Bronchial epithelial cell (primary cell): ENCODE data around the gene CLIC3. TPM values are rescaled to one million over a fixed set of nuclear protein-coding genes. Genes with fewer than 3 reads are reported as not detected.

Source experiments
- DNase-seq: peaks from one replicate; pipeline ENCODE4 v3.0.0-alpha.2; 2010; ENCODE audit warnings: low read depth
- FAIRE-seq: peaks from 2 replicates; lab custom pipeline; 2011; peaks lifted over from hg19 to GRCh38; lab: Jason Lieb, UNC
- H3K27me3 ChIP-seq: 2 replicates; pipeline ENCODE4 v1.5.1; 2011; ENCODE audit warnings: low read length; ENCODE audit not compliant: control insufficient read depth, insufficient read depth
- H3K36me3 ChIP-seq: 2 replicates; pipeline ENCODE4 v1.5.1; 2011; ENCODE audit warnings: low read length; ENCODE audit not compliant: control insufficient read depth, insufficient read depth
- H3K4me3 ChIP-seq: 2 replicates; pipeline ENCODE4 v1.5.1; 2011; ENCODE audit warnings: mild to moderate bottlenecking, low read depth, low read length, control low read depth
- CTCF ChIP-seq: IDR thresholded peaks from 2 replicates; pipeline ENCODE4 v1.5.1; 2011; ENCODE audit warnings: mild to moderate bottlenecking, moderate library complexity, low read length, control low read depth, inconsistent platforms; ENCODE audit not compliant: insufficient read depth, severe bottlenecking
- total RNA-seq: library from RNA; depleted of rRNA; stranded (reverse); fragments of >200 nt; gene quantifications from 2 replicates; pipeline ENCODE4 v1.2.1, GENCODE V29; 2014

Gene CLIC3
- total RNA-seq, 1 donor from 2014 or later, result 2.1 TPM

GRCh38 chr9:136968333-136969127, 27.8 kb downstream of the CLIC3 start:
- no peak for TF ChIP-seq CTCF
- Histone ChIP-seq H3K4me3 (no peak overlapping the region), H3K27me3 (peaks cover 2% of the 10 kb centered on the region), H3K36me3 (no peaks in the 10 kb centered on the region)
- FAIRE-seq (no peak), DNase-seq (no peak)

- FAIRE-seq, result no peak
- no peak for DNase-seq
- TF ChIP-seq CTCF, result no peak
- Histone ChIP-seq H3K36me3 (no peaks in the 10 kb centered on the region), H3K4me3 (no peak overlapping the region), H3K27me3 (peaks cover 5% of the 10 kb centered on the region)
These were observed 30.4 kb downstream of the CLIC3 start for GRCh38 chr9:136965771-136966484.

- FAIRE-seq (no peak), DNase-seq (no peak)
- Histone ChIP-seq H3K4me3 (no peak overlapping the region), H3K27me3 (peaks cover 5% of the 10 kb centered on the region), H3K36me3 (no peaks in the 10 kb centered on the region)
- no peak for TF ChIP-seq CTCF
These were observed 31.4 kb downstream of the CLIC3 start for GRCh38 chr9:136964833-136965422.

GRCh38 chr9:136964171-136964689, 32.1 kb downstream of the CLIC3 start:
- TF ChIP-seq CTCF, result no peak
- Histone ChIP-seq H3K4me3 (no peak overlapping the region), H3K36me3 (no peaks in the 10 kb centered on the region), H3K27me3 (peaks cover 5% of the 10 kb centered on the region)
- FAIRE-seq (no peak), DNase-seq (no peak)

GRCh38 chr9:136963751-136964150, 32.6 kb downstream of the CLIC3 start:
- no peak for TF ChIP-seq CTCF
- Histone ChIP-seq H3K27me3 (peaks cover 5% of the 10 kb centered on the region), H3K36me3 (no peaks in the 10 kb centered on the region), H3K4me3 (no peak overlapping the region)
- FAIRE-seq (no peak), DNase-seq (no peak)
